ENCODE data around the gene FEZ2. TPM values are rescaled to one million over a fixed set of nuclear protein-coding genes. Genes with fewer than 3 reads are reported as not detected.
"Not testable (repeated sequence)": the region's sequence is repeated elsewhere in the genome, so short reads cannot be mapped to it uniquely, and the experiment has no call there.

The FEZ2 gene
- total RNA-seq, 1 experiment from 2014 or later: 16.9 TPM

DNA sequence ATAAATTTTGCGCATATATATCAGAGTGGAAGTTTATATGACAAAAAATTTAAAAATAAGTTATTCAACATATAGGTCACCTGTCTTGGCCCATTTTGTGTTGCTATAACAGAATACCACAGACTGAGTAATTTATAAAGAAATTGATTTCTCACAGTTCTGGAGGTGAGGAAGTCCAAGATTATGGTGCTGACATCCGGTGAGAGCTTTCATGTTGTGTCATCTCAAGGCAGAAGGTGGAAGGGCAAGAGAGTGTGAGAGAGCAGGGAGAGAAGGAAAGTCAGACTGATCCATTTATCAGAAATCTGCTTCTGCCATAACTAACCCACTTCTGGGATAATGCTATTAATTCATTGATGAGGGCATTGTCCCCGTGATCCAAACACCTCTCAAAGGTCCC lies 9.0 kb upstream of the FEZ2 start:
- DNase-seq: no peak
- Histone ChIP-seq H3K27me3 (ENCODE audit: control insufficient read depth, insufficient read depth, low read length) (no peaks in the 10 kb centered on the region), H3K4me3 (ENCODE audit: insufficient read depth, low read depth, low read length) (no peak overlapping the region)

DNA sequence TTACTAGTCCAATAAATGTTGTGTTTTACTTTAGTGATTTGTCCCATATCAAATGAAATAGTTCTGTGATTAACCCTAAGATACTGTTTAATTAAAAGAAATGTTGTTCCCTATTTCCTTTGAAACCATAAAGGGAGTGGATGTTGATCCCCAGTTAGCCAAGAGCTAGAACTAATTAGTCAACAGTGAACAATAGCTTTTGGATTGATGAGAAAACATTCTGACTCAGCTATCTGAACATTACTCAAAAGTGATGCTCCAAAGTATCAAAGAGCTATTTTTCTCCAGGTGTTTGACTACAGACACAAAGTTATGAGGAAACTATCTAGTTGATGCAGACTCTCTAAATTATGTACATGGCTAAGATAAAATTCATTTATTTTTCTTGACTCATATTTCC lies 7.3 kb upstream of the FEZ2 start:
- no peaks in the 10 kb centered on the region for H3K36me3 ChIP-seq (replicated peaks; ENCODE audit: control insufficient read depth, insufficient read depth, low read length)
- H3K4me3 ChIP-seq (ENCODE audit: insufficient read depth, low read depth, low read length): no peak overlapping the region
- no peak for DNase-seq
- H3K27me3 ChIP-seq (ENCODE audit: control insufficient read depth, insufficient read depth, low read length): no peaks in the 10 kb centered on the region

More for the DNA sequence above, 9.0 kb upstream of the FEZ2 start:
- H3K36me3 ChIP-seq (replicated peaks; ENCODE audit: control insufficient read depth, insufficient read depth, low read length): no peaks in the 10 kb centered on the region

DNA sequence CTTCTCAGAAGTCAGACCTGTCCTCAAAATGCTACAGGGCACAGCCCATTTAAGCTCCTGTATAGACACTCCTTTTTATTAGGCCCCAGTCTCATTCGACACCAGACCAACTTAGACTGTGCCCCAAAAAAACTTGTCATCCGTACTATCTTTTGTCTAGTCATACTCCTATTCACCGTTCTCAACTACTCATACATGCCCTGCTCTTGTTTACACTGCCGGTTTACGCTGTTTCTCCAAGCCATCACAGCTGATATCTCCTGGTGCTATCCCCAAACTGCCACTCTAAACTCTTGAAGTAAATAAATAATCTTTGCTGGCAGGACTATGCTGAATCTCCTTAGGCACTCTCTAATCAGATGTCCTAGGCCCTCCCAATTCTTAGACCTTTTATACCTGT lies 5.7 kb upstream of the FEZ2 start:
- not testable (repeated sequence) for H3K27me3 ChIP-seq (ENCODE audit: control insufficient read depth, insufficient read depth, low read length); H3K4me3 ChIP-seq (ENCODE audit: insufficient read depth, low read depth, low read length); DNase-seq; H3K36me3 ChIP-seq (replicated peaks; ENCODE audit: control insufficient read depth, insufficient read depth, low read length)

DNA sequence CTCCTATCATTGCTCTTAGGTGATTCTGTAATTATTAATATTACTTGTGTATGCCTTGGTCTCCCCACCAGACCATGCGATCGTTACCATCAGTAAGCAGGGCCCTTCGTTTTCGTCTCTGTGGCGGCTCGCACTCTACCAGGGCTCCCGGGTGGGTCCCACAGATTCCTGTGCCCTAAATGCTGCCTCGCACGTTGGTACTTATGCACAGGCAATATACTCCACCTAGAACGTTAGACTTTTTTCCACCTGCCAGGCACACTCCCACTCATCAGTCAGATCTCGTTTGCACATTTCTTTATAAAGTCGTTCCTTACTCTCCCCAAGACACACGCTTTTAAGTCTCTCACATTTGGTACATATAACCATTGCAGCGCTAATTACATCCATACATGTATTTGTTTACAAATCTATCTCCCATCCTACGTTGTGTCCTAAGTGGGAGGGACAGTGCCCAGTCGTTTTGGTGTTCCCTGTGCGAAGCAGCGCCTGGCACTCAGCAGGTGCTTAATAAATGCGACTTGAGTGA lies 901 bp downstream of the FEZ2 start:
- H3K4me3 ChIP-seq (ENCODE audit: insufficient read depth, low read depth, low read length): peak overlapping the region; percentile 70
- no peaks in the 10 kb centered on the region for H3K36me3 ChIP-seq (replicated peaks; ENCODE audit: control insufficient read depth, insufficient read depth, low read length)
- H3K27me3 ChIP-seq (ENCODE audit: control insufficient read depth, insufficient read depth, low read length): no peaks in the 10 kb centered on the region; the same call in 1 of the 2 replicates
- DNase-seq: peak; percentile 17

DNA sequence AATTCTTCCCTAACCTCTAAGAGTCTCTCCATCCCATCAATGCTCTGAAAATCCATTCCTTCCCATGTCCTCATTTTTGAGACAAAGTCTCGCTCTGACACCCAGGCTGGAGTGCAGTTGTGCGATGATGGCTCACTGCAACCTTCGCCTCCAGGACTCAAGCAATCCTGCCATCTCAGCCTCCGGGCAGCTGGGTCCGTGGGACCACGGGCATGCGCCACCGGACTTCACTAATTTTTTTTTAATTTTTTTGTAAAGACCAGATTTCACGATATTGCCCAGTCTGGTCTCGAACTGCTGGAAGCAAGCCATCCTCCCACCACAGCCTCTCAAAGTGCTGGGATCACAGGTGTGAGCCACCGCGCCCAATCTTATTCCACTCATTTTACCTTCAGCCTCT lies 1.6 kb downstream of the FEZ2 start:
- H3K27me3 ChIP-seq (ENCODE audit: control insufficient read depth, insufficient read depth, low read length): no peaks in the 10 kb centered on the region; the same call in 1 of the 2 replicates
- DNase-seq: no peak
- no peak overlapping the region for H3K4me3 ChIP-seq (ENCODE audit: insufficient read depth, low read depth, low read length)
- no peaks in the 10 kb centered on the region for H3K36me3 ChIP-seq (replicated peaks; ENCODE audit: control insufficient read depth, insufficient read depth, low read length)

DNA sequence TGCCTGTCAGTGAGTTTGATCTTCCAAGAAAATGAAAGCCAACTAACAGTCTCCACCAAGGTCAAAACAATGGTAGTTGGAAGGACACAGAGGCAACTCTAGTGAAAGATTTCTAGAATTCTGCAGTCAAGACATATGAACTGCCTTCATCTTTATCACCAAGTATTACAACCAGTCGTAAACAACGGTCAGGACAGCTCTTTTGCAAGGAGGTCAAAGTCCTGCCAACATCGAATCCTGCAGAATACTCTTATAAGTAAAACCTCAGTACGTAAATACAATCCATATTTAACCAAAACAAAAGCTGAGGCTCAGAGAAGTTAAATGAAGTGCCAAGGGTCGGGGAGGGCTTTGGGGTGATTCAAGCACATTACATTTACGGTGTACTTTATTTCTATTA lies 3.1 kb downstream of the FEZ2 start:
- no peak for DNase-seq
- no peaks in the 10 kb centered on the region for H3K36me3 ChIP-seq (replicated peaks; ENCODE audit: control insufficient read depth, insufficient read depth, low read length)
- no peaks in the 10 kb centered on the region; the same call in 1 of the 2 replicates for H3K27me3 ChIP-seq (ENCODE audit: control insufficient read depth, insufficient read depth, low read length)
- H3K4me3 ChIP-seq (ENCODE audit: insufficient read depth, low read depth, low read length): no peak overlapping the region

DNA sequence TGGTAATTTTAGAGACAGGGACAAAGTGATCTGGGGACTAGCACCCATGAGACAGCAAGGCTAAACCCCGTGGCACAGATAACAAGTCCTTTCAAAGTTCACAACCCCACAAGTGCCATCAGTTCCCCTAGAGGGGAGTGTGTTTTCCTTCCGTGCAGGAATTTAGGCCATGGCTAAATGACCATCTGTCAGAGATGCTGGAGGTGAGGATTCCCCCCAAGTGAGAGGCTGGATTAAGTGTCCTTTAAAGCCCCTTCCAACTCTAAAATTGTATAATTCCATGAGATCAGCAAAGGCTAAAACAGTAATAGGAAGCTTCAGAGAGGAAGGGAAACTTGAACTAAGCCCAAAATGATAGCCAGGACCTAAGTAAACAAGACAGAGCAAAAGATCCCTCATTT lies 8.7 kb downstream of the FEZ2 start:
- no peak for DNase-seq
- no peak overlapping the region for H3K4me3 ChIP-seq (ENCODE audit: insufficient read depth, low read depth, low read length)
- no peaks in the 10 kb centered on the region for H3K27me3 ChIP-seq (ENCODE audit: control insufficient read depth, insufficient read depth, low read length)
- no peaks in the 10 kb centered on the region for H3K36me3 ChIP-seq (replicated peaks; ENCODE audit: control insufficient read depth, insufficient read depth, low read length)

DNA sequence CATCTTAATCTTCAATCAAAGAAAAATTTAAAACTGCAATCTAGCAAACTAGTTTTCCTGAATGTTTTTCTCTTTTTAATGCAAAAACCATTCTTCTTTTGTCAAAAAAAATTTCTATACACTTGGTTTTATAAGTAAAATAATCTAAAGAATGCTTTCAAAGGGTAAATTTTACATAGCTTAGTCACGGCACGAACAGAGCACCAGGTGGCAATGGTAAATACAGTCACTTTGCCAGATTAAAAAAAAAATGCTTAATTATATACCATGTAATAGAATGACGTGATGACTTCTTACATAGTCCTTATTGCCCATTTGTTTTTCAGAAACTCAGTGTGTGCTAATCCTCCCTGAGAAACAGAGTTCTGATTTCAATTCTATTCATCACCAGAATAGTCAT lies 10.4 kb downstream of the FEZ2 start:
- no peaks in the 10 kb centered on the region for H3K27me3 ChIP-seq (ENCODE audit: control insufficient read depth, insufficient read depth, low read length)
- no peak overlapping the region for H3K4me3 ChIP-seq (ENCODE audit: insufficient read depth, low read depth, low read length)
- H3K36me3 ChIP-seq (replicated peaks; ENCODE audit: control insufficient read depth, insufficient read depth, low read length): peaks cover 3% of the 10 kb centered on the region; the same call in 1 of the 2 replicates
- DNase-seq: no peak

DNA sequence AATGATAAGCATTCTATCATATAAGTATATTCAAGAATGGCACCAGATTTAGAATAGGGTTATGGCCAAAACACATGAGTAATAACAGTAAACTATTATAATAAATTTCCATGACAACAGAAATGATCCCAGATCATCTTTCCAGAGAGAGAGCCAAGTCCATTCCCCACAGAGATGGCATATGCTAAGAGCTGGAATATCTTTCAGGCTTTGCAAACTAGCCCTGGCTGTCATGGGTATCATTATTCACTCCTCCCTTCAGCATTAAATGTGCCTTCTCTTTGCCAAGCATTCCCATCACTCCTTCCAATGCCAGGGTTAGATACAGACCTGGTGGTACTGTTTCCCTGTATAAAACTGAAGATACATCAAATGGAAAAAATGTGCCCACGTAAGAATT lies 10.9 kb downstream of the FEZ2 start:
- no peaks in the 10 kb centered on the region for H3K27me3 ChIP-seq (ENCODE audit: control insufficient read depth, insufficient read depth, low read length)
- H3K4me3 ChIP-seq (ENCODE audit: insufficient read depth, low read depth, low read length): no peak overlapping the region
- peaks cover 3% of the 10 kb centered on the region; the same call in 1 of the 2 replicates for H3K36me3 ChIP-seq (replicated peaks; ENCODE audit: control insufficient read depth, insufficient read depth, low read length)
- DNase-seq: no peak

DNA sequence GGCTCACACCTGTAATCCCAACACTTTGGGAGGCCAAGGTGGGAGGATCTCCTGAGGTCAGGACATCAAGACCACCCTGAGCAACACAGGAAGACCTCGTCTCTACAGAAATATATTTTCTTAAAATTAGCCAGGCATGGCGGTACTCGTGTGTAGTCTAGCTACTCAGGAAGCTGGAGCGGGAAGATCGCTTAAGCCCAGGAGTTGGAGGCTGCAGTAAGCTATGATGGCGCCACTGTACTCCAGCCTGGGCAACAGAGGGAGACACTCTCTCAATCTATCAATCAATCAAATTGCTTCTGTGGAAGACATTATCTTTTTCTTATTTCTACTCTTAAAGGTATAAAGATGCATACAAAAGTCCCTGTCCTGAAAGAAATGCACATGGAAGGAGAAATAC lies 11.3 kb downstream of the FEZ2 start:
- no peak for DNase-seq
- peaks cover 3% of the 10 kb centered on the region; the same call in 1 of the 2 replicates for H3K36me3 ChIP-seq (replicated peaks; ENCODE audit: control insufficient read depth, insufficient read depth, low read length)
- no peak overlapping the region for H3K4me3 ChIP-seq (ENCODE audit: insufficient read depth, low read depth, low read length)
- H3K27me3 ChIP-seq (ENCODE audit: control insufficient read depth, insufficient read depth, low read length): no peaks in the 10 kb centered on the region

DNA sequence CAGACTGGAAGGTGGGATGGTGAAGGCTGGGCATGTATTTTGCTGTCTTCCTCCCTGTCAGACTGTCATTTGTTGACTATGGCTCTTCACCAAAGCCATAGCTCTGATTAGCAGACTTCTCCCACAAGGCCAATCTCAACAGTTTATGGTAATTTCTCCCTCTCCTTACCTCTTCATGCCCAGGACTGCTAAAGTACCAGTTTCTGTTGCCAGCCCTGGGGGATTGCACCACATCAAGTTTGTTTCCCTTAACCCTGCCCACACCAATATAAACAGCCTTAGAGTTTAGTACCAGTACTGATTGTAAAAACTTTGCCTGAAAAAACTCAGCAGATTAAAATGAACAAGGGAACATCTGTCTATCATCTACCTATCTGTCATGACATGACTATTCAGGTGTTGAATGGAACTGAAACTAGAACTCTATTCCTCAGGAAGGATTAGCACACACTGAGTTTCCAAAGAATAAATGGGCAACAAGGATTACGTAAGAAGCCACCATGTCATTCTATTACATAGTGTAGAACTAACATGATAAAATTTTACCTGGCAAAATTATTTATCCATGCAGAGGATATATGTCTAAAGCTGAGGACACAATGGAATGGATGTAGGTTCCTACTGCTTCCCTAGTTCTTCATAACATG lies 13.7 kb downstream of the FEZ2 start:
- Histone ChIP-seq H3K4me3 (ENCODE audit: insufficient read depth, low read depth, low read length) (no peak overlapping the region), H3K36me3 (replicated peaks; ENCODE audit: control insufficient read depth, insufficient read depth, low read length) (peaks cover 3% of the 10 kb centered on the region; the same call in 1 of the 2 replicates), H3K27me3 (ENCODE audit: control insufficient read depth, insufficient read depth, low read length) (no peaks in the 10 kb centered on the region)
- DNase-seq: no peak

DNA sequence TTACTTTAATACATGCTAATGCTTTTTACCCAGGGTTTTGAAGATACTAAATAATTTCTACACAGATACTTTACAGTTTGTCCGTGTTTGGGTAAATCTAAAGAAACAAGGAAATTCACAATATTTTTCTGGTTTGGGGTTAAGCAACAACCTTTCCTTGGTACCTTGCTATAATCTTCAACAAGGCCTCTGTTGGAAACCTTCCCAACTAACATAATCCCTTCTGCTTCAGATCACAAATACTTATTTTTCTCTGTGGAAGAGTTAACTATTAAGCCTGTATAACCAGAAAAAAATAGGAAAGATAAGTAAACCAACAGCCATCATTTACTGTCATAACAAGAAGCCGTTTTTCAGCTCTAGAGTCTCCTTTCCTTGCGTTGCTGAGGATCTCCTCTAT lies 15.0 kb downstream of the FEZ2 start:
- Histone ChIP-seq H3K36me3 (replicated peaks; ENCODE audit: control insufficient read depth, insufficient read depth, low read length) (peaks cover 5% of the 10 kb centered on the region), H3K27me3 (ENCODE audit: control insufficient read depth, insufficient read depth, low read length) (no peaks in the 10 kb centered on the region), H3K4me3 (ENCODE audit: insufficient read depth, low read depth, low read length) (no peak overlapping the region)
- DNase-seq: no peak

DNA sequence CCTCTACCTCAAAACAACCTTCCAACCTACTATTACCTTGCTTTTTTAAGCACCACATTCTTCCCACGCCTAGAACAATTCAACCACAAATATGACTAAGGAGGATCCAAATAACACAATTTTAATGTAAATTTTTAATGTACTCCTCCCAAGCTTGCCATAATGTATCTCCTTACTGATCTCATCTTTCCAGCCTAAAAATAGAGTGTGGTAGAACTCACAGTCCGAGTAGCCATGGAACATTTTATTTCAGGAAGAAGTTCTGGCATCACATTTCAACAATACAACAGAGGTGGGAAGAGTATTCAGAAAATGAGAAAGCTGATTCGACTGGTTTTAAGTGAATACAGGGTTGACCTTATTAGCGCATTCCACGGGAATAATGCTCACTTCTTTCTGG lies 15.4 kb downstream of the FEZ2 start:
- Histone ChIP-seq H3K27me3 (ENCODE audit: control insufficient read depth, insufficient read depth, low read length) (no peaks in the 10 kb centered on the region), H3K36me3 (replicated peaks; ENCODE audit: control insufficient read depth, insufficient read depth, low read length) (peaks cover 7% of the 10 kb centered on the region), H3K4me3 (ENCODE audit: insufficient read depth, low read depth, low read length) (no peak overlapping the region)
- no peak for DNase-seq

DNA sequence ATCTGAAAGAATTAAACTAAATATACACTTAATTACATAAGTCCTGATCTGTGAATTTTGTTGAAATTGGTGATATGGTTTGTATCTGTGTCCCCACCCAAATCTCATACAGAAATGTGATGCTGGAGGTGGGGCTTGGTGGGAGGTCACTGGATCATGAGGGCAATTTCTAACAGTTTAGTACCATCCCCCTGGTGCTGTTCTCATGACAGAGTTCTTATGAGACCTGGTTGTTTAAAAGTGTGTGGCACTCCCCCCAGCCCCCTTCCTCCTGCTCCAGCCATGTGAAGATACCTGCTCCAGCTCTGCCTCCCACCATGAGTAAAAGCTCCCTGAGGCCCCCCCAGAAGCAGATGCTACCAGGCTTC lies 18.7 kb downstream of the FEZ2 start:
- DNase-seq: no peak
- H3K36me3 ChIP-seq (replicated peaks; ENCODE audit: control insufficient read depth, insufficient read depth, low read length): peaks cover 7% of the 10 kb centered on the region
- H3K4me3 ChIP-seq (ENCODE audit: insufficient read depth, low read depth, low read length): no peak overlapping the region
- H3K27me3 ChIP-seq (ENCODE audit: control insufficient read depth, insufficient read depth, low read length): no peaks in the 10 kb centered on the region

DNA sequence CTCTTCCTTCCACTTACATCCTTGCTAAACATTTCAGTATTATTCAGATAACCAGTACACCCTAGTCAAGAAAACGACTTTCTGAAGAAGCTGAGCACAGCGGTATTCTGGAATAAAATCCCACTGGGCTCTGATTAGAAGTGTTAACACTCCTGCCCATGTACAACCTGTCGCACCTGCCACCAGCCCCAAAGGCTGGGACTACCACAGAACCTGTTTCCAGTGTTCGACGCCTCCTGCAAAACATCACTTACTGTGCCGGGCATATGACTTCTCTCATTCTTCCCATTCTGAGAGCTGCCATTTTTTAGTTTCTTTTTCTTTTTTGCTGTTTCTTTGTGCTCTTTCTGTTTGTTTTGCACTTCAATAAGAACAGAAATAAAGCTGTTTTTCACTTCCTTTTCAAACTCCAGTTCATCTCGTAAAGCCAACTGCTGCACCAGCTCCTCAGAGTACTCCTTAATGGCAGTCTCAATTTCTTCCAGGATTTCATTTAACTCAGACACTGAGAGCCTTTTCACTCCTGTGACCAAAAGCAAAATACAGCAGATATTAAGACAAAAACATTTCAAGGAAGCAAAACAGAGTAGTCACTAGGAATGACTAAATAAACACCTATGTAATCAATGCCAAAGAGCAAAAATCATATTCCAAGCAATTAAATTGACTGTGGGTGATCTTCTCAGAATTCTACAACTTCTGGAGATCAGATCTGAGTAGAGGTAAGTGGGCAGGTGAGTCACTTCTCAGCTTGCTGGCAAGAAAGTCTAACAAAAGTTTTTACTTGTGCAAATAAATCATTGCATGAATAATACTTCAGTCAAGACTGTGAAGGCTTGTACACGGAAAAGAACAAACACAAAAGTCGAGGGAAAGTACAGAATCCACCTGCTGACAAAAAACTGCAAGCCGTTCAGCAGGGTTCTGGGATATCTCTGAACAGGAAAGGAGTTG lies 19.3 kb downstream of the FEZ2 start:
- Histone ChIP-seq H3K27me3 (ENCODE audit: control insufficient read depth, insufficient read depth, low read length) (no peaks in the 10 kb centered on the region), H3K4me3 (ENCODE audit: insufficient read depth, low read depth, low read length) (no peak overlapping the region), H3K36me3 (replicated peaks; ENCODE audit: control insufficient read depth, insufficient read depth, low read length) (peaks cover 7% of the 10 kb centered on the region)
- no peak for DNase-seq
